Lower leg skin (tissue), 3 donors: ENCODE measurements around the gene IL1RAP.

ENCODE experiments used
- CTCF ChIP-seq, 3 donors: fragments of 450-650 bp; IDR thresholded peaks; one replicate each; pipeline ENCODE4 v1.5.1; 2016; ENCODE audit warnings: antibody characterized with exemption in 3 of 3, mild to moderate bottlenecking in 3 of 3, moderate library complexity in 2 of 3
- POLR2A ChIP-seq, 2 donors: fragments of 450-650 bp; IDR thresholded peaks; one replicate each; pipeline ENCODE4 v1.6.1; 2016 to 2017; ENCODE audit warnings: antibody characterized with exemption in 2 of 2, mild to moderate bottlenecking in 1 of 2, moderate library complexity in 1 of 2

- TF ChIP-seq CTCF (IDR thresholded peaks at IDR 0.05), result no peak
- TF ChIP-seq POLR2A (IDR thresholded peaks at IDR 0.05), result no peak
Observed at GRCh38 chr3:190486533-190486864, 27.4 kb upstream of the IL1RAP start.
